Astrocyte of the hippocampus (primary cell): ENCODE results near the gene C9orf78.
A peak's percentile ranks its signal among the peaks of the same experiment; 100 is the strongest.

ENCODE experiments used
- DNase-seq: peaks from one replicate; pipeline ENCODE4 v3.0.0; 2011; ENCODE audit warnings: low read depth, low spot score

Gene C9orf78, protein sequence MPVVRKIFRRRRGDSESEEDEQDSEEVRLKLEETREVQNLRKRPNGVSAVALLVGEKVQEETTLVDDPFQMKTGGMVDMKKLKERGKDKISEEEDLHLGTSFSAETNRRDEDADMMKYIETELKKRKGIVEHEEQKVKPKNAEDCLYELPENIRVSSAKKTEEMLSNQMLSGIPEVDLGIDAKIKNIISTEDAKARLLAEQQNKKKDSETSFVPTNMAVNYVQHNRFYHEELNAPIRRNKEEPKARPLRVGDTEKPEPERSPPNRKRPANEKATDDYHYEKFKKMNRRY

DNA sequence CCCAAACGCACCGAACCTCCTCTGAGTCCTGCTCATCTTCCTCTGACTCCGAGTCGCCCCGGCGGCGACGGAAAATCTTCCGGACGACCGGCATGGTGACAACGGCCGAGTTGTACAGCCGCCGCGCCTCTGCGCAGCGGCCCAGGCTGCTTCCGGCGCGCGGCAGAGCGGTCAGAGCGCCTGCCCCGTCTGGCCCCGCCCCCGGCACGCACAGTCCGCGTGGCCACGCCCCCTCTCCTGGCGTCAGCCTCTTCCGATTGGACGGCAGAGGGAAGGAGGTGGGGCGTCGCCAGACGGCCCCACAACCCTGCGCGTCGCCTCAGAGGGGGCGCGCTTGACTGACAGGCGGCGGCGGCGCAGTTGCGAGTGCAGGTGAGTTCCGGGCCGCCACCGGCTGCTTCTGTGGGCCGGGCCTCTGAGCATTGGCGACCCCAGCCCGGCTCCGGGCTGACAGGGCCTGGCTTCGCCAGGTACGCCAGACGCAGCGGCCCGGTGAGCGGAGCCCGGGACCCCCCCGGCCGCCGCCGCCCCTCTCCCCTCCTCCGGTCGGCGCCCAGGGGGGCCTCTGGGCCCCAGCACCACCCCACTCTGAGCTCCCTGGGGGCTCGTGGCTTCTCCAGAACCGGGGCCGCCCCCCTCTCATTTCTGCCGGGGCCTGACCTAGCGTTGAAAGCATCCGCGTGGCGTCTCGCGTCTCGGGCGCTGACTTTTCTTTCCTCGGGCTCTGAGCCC is at the start of gene C9orf78, which contains the start of gene USP20:
C9orf78 (minus strand) TSS at position 148 of the 732 bp plus-strand sequence; CDS start at position 94, 54 bp downstream.
USP20 (plus strand) TSS at position 331 of the 732 bp plus-strand sequence. CDS start 17,098 bp downstream, outside the sequence.
- DNase-seq: peak; percentile 99

DNA sequence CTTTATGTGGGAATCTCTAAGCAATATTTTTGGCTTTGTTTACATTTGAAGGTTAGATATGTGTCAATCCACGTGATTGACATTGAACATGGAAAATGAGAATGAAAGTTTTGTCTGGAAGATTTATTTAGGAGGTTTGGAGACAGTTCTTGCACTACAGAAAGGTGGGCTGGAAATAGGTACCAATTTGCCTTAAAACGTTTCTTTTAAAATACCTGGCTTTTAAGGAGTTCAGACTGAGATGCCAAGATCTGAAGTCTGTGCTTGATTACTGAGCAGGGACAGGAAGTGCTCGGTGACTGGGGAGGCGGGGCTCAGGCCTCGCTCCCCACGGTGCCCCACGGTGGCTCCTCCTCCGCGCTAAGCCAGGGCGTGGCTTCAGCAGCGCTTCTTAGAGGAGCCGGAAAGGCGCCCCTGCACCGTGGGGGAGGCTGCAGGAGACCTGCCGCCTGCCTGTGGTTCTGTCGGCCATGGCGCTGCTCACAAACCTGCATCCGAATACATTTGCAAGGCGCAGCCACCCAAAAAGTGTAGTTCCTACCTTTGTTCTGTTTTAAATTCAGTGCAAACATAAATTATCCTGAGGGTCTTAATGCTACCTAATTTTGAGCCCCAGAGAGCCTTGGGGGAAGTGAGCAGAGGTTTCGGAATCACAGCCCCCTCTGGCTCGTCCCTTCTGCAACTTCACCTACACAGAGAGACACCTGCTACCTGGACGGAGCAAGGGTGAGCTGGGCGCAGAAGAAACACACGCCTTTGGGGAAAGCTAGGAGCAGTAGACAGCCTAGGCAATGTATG is 49.3 kb upstream of the C9orf78 start:
- peak; percentile 86 for DNase-seq

DNA sequence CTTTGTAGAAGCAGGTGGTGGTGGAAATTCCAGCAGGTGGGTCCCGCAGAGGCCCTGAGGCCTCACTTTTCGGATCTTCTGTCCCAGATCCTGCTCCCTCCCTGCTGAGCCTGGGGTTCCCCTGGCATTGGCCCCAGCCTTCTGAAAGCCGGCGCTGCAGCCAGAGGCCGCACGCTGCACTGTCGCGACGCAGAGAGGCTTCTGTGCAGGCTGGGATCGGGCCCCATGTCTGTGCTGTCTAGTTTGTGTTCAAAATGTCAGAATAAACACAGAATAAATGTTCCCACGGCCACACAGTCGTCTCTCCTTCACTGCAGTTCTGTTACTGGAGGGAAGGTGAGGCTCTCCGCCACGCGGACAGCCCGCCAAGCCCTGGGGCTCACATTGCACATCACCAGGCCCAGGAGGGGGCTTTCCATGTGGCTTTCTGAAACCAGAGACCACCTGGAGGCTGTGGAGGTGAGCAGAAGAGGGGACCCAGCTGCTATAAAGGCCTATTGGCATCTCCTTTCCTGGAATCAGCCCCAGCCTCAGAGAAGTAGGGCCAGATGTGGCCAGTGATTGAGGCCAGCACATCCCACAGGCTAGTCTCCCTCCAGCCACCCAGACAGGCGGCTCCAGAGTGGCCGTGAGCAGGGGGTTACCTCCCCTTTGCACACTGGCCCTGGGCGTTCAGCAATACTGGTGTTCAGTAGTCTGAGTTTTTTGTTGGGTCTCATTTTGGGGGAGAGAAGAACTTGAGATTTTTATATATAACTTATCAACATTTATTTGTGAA is 46.7 kb upstream of the C9orf78 start:
- DNase-seq: no peak

DNA sequence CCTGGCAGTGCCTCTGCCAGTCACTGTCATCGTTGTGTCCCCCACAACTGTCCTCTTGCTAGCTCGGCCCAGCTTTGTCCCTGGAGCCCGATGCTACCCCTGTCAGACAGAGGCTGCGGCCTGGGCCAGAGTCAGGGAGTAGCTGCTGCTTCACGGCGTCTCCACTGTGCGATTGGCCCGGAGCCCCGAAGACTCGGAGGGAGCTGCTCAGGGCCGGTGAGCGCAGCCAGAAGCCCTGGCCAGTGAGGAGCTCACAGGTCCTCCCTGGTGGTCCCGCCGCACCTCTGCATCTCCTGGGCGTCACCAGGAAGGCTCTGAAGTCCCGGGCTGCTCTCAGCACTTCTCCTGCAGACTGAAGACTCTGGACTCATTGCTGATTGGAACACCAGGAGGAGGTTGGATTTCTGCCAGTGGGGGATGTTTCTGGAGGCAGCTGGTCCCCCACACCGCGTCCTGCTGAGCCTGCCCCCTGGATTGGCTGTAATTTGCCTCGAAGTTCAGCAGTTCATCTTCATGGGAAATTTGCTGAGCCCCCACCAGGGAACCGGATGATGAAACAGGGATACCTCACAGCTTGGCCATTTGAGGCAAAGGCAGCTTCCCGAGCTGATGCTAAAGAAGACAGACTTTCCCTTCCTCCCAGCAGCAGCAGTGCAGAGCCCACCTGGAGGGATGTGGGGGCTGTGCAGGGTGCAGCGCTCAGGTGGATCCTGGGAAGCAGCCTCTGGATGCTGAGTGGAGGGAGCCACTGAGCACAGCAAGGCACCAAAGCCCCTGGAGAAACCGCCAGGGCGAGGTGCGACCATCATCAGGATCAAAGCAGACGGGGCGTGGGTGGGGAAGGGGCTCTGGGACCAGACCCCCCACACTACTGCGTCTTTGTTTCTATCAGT is 45.8 kb upstream of the C9orf78 start:
- DNase-seq: no peak

DNA sequence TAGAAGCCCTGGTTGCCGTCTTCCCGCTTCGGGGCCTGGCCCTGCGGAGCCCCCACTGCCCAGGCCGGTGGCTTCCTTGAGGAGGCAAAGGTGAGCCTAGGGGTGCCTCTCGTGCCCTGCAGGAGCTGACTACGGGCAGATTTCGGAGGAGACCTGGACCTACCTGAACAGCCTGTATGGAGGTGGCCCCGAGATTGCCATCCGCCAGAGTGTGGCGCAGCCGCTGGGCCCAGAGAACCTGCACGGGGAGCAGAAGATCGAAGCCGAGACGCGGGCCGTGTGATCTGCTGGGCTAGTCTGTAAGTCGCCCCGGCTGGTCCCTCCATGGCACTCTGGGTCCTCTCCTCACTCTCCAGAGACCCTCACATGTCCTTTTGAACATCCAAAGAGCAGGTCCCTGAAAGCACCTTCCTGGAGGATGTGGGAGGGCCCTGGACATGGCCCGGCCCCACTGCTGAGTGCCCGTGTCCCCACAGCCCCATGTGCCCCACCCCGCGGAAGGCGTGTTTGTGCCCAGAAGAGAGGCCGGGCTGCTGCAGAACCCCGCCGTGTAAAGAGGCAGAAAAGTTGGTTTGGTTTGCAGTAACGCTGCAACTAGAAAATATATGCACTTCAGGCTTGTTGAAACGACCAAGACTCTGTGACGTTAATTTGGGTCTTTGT is 45.0 kb upstream of the C9orf78 start:
- DNase-seq: no peak

DNA sequence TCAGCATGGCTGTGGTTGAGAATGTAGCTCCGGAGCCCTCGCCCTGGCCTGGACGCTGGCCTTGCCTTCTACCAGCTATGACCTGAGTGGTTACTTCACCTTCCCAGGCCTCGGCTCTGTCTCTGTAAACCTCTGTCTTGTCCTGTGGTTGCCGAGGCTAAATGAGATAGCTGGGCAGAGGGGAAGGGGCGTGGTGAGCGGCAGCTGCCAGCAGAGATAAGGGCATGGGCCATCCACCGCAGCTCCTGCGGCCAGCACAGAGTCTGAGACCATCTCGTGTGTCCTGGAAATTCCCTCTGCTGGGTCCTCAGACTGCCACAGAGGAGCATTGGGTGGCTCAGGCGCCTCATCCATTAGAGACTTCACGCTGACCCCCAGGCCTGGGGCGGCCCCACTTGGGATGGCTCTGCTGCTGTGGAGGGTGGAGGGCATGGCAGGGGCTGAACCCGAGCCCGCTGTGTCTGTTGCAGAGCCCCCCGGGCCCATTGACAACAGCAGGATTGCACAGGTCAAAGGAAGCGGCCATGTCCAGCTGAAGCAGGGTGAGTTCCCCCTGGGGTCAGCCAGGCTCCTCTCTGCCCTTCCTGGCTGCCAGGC is 44.1 kb upstream of the C9orf78 start:
- DNase-seq: no peak

DNA sequence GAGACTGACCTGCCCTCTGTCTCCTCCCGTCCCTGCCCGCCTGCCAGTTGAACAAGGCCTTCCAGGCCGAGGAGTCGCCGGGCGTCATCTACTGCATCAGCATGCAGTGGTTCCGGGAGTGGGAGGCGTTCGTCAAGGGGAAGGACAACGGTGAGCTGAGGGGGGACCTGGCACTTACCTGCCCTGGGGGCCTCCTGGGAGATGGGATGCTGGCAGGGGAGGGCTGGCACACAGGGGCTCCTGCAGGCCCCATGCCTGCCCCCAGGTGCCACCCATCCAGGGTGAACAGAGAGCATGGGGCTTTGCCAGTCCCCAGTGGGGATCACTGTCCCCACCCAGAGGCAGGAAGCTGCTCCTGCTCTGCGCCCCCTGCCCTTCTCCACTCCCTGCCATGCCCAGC is 43.2 kb upstream of the C9orf78 start:
- no peak for DNase-seq

DNA sequence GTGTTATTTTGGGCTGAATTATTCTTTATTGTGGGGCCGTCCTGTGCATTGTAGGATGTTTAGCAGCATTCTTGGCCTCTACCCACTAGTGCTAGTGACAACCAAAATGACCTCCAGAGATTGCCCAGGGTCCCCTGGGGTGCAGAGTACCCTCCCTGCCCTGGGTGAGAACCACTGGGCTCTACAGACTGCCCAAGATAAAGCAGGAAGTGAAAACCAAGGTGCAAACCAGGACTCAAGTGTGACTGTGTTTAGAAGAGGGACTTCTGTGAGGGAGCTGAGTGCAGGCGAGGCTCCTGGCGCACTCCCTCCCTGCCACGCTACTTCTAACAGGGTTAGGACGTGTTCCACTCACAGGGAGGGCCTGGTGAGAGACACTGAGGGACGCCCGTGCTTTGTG is 41.7 kb upstream of the C9orf78 start:
- no peak for DNase-seq

DNA sequence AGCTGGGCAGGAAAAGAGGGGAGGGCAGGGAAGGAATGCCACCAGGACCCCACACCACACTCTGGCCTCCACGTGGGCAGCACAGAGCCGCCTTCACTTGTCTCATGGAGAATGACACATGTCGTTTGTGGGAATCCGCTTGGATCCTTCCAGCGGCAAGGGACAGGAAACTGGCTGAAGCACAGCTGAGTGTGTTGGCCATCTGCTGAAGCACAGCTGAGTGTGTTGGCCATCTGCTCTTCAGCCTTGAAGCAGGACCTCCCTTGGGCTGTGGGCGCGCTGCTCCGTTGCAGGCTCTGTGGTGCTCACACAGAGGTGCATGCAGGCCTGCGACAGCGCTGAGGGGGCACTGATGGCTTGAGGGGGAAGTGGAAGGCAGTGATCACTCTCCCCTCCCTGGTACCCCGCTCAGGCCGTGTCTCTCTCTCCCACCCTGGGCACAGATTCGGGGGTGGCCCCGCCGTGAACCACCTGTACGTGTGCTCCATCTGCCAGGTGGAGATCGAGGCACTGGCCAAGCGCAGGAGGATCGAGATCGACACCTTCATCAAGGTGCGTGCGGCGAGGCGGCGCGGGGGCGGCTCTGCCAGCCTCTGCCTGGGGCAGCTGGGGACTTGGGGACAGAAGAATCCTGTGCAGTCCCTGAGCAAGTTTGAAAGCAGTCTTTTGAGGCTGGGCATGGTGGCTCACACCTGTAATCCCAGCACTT is 40.8 kb upstream of the C9orf78 start:
- DNase-seq: no peak

DNA sequence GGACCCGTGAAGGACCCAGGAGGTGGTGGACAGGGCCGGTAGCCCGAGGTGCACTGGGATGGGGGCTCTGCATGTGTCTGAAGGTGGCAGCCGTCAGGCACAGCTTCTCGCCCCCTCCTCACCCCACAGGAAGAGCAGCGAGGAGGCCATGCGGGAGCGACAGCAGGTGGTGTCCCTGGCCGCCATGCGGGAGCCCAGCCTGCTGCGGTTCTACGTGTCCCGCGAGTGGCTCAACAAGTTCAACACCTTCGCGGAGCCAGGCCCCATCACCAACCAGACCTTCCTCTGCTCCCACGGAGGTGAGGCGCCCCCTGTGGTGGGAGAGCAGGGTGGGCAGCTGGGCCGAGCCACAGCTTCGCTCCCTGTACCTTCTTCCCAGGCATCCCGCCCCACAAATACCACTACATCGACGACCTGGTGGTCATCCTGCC is 40.1 kb upstream of the C9orf78 start:
- DNase-seq: no peak

DNA sequence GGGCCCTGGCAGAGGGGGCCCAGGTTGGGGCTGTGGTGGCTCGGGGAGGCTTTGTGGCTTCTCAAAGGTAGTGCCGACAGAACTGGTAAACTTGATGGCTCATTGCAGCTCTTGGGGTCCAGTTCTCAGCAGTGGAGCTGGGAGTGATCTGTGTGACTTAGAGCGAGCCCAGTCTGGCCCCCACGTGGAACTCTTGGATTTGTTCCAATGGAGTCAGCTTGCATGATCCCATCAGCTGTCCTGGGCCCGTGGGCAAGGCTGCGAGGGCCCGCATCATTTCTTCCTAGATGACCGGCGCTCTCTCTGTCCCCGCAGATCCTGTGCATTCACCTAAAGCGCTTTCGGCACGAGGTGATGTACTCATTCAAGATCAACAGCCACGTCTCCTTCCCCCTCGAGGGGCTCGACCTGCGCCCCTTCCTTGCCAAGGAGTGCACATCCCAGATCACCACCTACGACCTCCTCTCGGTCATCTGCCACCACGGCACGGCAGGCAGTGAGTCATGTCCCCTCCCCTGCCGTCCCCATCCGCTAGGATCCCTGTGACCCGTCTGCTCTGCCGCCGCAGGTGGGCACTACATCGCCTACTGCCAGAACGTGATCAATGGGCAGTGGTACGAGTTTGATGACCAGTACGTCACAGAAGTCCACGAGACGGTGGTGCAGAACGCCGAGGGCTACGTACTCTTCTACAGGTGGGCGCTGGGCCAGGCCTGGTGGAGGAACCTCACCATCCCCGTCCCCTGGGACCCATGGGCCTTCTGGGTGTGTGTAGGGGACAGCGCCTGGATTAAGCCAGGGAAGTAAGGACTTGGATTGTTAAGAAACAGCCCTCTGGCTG is 39.4 kb upstream of the C9orf78 start:
- DNase-seq: no peak

DNA sequence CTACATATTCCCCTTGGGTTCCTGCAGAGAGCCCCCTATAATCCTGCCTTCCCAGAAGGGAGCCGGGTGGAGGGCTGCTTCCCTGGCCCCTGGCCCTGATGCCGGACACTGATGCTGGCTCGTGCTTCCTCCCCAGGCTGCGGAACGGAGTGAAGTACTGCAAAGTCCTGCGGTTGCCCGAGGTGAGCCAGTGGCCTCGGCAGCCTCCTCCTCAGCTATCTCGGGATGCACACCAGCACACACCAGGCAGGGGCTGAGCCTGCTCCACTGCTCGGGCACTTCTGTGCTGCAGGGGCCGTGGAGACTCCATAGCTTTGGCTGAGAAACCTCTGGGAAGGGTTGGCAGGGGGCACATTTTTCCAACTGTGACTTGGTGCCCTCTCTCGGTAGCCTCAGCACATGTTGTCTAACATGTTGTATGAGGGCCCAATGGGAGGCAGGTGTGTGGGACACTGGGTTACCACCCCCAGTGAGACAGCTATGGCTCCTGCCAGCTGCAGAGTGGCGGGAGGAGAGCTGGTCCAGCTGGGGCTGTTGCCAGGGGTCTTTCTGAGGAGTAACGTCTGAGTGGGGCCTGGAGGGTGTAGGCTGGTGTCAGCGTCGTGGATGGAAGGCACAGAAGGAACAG is 38.6 kb upstream of the C9orf78 start:
- no peak for DNase-seq

DNA sequence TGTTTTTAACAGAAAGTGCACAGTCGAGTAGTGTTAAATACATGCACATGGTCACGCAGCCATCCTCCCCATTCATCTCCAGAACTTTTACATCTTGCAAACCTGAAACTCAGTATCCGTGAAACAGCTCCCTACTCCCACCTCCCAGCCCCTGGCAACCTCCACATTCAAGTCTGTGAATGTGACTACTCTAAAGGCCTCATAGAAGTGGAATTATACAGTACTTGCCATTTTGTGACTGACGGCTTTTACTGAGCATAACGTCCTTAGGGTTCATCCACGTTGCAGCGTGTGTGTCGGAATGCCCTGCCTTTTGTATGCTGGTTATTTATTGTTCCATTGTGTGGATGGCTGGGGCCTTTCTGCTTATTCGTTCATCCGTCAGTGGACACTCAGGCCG is 36.0 kb upstream of the C9orf78 start:
- no peak for DNase-seq

DNA sequence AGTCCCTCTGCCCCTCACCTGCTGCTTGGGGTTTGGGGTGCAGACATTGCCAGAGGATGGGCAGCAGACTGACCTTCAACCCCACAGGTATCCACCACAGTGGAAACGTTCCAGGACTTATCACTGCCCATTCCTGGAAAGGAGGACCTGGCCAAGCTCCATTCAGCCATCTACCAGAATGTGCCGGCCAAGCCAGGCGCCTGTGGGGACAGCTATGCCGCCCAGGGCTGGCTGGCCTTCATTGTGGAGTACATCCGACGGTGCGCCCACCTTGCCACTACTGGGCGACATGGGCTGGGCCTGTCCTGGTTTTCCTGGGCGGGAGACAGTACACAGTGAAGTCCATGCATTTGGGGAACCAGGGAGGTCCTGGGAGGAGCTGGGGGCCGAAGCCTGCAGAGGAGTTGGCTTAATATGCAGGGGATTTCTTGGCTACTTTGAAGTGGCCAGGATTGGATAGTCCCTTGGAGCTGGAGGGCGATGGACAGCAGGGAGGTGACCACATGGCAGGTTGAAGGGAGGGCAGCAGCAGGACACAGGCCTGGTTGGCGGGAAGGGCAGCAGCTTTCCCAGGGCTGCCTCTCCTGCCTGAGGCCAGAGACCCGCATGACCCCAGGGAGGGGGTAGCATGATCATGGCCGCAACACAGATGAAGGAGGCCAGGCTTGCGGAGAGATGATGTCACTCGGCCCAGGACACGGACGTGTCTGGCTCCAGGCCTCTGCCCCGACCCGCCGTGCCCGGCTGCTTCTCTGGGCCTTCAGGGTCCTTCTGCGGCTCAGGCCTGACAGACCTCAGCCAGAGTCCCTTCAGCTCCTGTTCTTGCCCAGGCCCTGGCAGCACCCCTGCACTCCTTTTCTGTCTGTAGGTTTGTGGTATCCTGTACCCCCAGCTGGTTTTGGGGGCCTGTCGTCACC is 34.8 kb upstream of the C9orf78 start:
- no peak for DNase-seq

DNA sequence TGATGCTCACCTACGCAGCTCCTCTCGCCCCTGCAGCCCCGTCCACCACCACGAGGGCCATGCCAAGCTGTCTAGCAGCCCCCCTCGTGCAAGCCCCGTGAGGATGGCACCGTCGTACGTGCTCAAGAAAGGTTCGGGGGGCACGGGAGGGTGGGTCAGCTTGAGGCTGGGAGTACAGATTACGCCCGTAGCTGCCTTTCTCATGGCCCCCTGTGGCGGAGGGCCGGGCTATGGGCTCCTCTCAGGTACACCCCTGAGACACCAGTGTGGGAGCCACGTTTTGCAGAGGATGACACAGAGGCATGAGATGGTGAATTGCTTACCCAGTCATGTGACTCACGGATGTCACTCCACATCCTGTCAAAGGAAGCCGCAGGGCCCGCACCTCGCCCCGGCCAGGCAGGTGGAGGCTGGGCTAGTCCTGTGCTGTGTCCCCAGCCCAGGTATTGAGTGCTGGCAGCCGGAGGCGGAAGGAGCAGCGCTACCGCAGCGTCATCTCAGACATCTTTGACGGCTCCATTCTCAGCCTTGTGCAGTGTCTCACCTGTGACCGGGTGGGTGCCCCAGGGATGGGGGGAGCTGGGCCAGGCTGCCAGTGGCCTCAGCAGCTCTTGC is 33.9 kb upstream of the C9orf78 start:
- no peak for DNase-seq
